T-helper 2 cell treated with Interferon-gamma antibody and Interleukin-4, amounts not matched to agents 5 μg/mL and 100 μg/mL, for 36 hours (primary cell): ENCODE data around the gene RABGAP1L.
"Not testable (repeated sequence)": the region's sequence is repeated elsewhere in the genome, so short reads cannot be mapped to it uniquely, and the experiment has no call there.

Experiments used
- DNase-seq: peaks from one replicate; pipeline ENCODE4 v3.0.0; 2021; ENCODE audit warnings: low spot score
- H3K27ac Mint-ChIP-seq: one replicate; pipeline ENCODE4 v1.8.0; 2021; ENCODE audit warnings: mild to moderate bottlenecking, mixed read lengths
- H3K27me3 Mint-ChIP-seq: one replicate; pipeline ENCODE4 v1.8.0; 2021; ENCODE audit warnings: low read depth, mixed read lengths
- H3K36me3 Mint-ChIP-seq: one replicate; pipeline ENCODE4 v1.8.0; 2021; ENCODE audit warnings: low read depth, mixed read lengths
- H3K4me1 Mint-ChIP-seq: one replicate; pipeline ENCODE4 v1.8.0; 2021; ENCODE audit warnings: low read depth, mixed read lengths
- H3K4me3 Mint-ChIP-seq: one replicate; pipeline ENCODE4 v1.8.0; 2022; ENCODE audit warnings: mild to moderate bottlenecking, moderate library complexity, mixed read lengths
- H3K9me3 Mint-ChIP-seq: one replicate; pipeline ENCODE4 v1.8.0; 2021; ENCODE audit warnings: mixed read lengths

Gene RABGAP1L

GRCh38 chr1:174397261-174397660 is 237.9 kb downstream of the RABGAP1L start:
- no peak overlapping the region for H3K27ac Mint-ChIP-seq
- DNase-seq: no peak
- no peak overlapping the region for H3K4me3 Mint-ChIP-seq
- H3K27me3 Mint-ChIP-seq: no peaks in the 10 kb centered on the region
- H3K36me3 Mint-ChIP-seq: peaks cover 3% of the 10 kb centered on the region
- H3K4me1 Mint-ChIP-seq: peaks cover 4% of the 10 kb centered on the region
- H3K9me3 Mint-ChIP-seq: no peaks in the 10 kb centered on the region

GRCh38 chr1:174398246-174398645 is 238.9 kb downstream of the RABGAP1L start:
- H3K27ac Mint-ChIP-seq: no peak overlapping the region
- H3K4me1 Mint-ChIP-seq: peaks cover 4% of the 10 kb centered on the region
- no peaks in the 10 kb centered on the region for H3K9me3 Mint-ChIP-seq
- H3K4me3 Mint-ChIP-seq: no peak overlapping the region
- no peak for DNase-seq
- H3K27me3 Mint-ChIP-seq: no peaks in the 10 kb centered on the region
- peaks cover 2% of the 10 kb centered on the region for H3K36me3 Mint-ChIP-seq

- Mint-ChIP-seq H3K4me1 (peaks cover 4% of the 10 kb centered on the region), H3K27ac (no peak overlapping the region), H3K9me3 (no peaks in the 10 kb centered on the region), H3K27me3 (no peaks in the 10 kb centered on the region), H3K4me3 (no peak overlapping the region), H3K36me3 (no peaks in the 10 kb centered on the region)
- DNase-seq: no peak
Measured at GRCh38 chr1:174399211-174399610, 239.9 kb downstream of the RABGAP1L start.

GRCh38 chr1:174401075-174401474 is 241.8 kb downstream of the RABGAP1L start:
- no peaks in the 10 kb centered on the region for H3K36me3 Mint-ChIP-seq
- peaks cover 4% of the 10 kb centered on the region for H3K4me1 Mint-ChIP-seq
- no peak for DNase-seq
- H3K4me3 Mint-ChIP-seq: no peak overlapping the region
- no peaks in the 10 kb centered on the region for H3K9me3 Mint-ChIP-seq
- no peak overlapping the region for H3K27ac Mint-ChIP-seq
- H3K27me3 Mint-ChIP-seq: no peaks in the 10 kb centered on the region

GRCh38 chr1:174405219-174405618 is 245.9 kb downstream of the RABGAP1L start:
- H3K4me3 Mint-ChIP-seq: no peak overlapping the region
- no peaks in the 10 kb centered on the region for H3K27me3 Mint-ChIP-seq
- H3K9me3 Mint-ChIP-seq: no peaks in the 10 kb centered on the region

GRCh38 chr1:174406421-174406820 is 247.1 kb downstream of the RABGAP1L start:
- no peaks in the 10 kb centered on the region for H3K36me3 Mint-ChIP-seq
- DNase-seq: no peak
- no peak overlapping the region for H3K4me3 Mint-ChIP-seq
- no peak overlapping the region for H3K27ac Mint-ChIP-seq
- H3K4me1 Mint-ChIP-seq: no peaks in the 10 kb centered on the region
- no peaks in the 10 kb centered on the region for H3K9me3 Mint-ChIP-seq
- H3K27me3 Mint-ChIP-seq: no peaks in the 10 kb centered on the region

More at GRCh38 chr1:174405219-174405618, 245.9 kb downstream of the RABGAP1L start:
- H3K4me1 Mint-ChIP-seq: no peaks in the 10 kb centered on the region
- no peak for DNase-seq
- H3K36me3 Mint-ChIP-seq: no peaks in the 10 kb centered on the region
- H3K27ac Mint-ChIP-seq: no peak overlapping the region

- Mint-ChIP-seq H3K4me3 (no peak overlapping the region), H3K4me1 (no peaks in the 10 kb centered on the region), H3K27me3 (no peaks in the 10 kb centered on the region), H3K27ac (no peak overlapping the region), H3K9me3 (no peaks in the 10 kb centered on the region), H3K36me3 (no peaks in the 10 kb centered on the region)
- no peak for DNase-seq
Measured at GRCh38 chr1:174407665-174408064, 248.3 kb downstream of the RABGAP1L start.

GRCh38 chr1:174408146-174408545 is 248.8 kb downstream of the RABGAP1L start:
- no peak overlapping the region for H3K4me3 Mint-ChIP-seq
- H3K36me3 Mint-ChIP-seq: no peaks in the 10 kb centered on the region
- peaks cover 2% of the 10 kb centered on the region for H3K4me1 Mint-ChIP-seq
- H3K27me3 Mint-ChIP-seq: no peaks in the 10 kb centered on the region
- DNase-seq: no peak
- H3K27ac Mint-ChIP-seq: no peak overlapping the region
- H3K9me3 Mint-ChIP-seq: no peaks in the 10 kb centered on the region

- DNase-seq, H3K9me3 Mint-ChIP-seq, H3K36me3 Mint-ChIP-seq, H3K27me3 Mint-ChIP-seq, H3K27ac Mint-ChIP-seq, H3K4me1 Mint-ChIP-seq, H3K4me3 Mint-ChIP-seq: not testable (repeated sequence)
Measured at GRCh38 chr1:174409801-174410200, 250.5 kb downstream of the RABGAP1L start.

- Mint-ChIP-seq H3K4me3 (no peak overlapping the region), H3K36me3 (peaks cover 1% of the 10 kb centered on the region), H3K4me1 (peaks cover 8% of the 10 kb centered on the region), H3K27me3 (no peaks in the 10 kb centered on the region), H3K27ac (no peak overlapping the region), H3K9me3 (no peaks in the 10 kb centered on the region)
- no peak for DNase-seq
Measured at GRCh38 chr1:174413632-174414031, 254.3 kb downstream of the RABGAP1L start.

- peak overlapping the region; percentile 49 for H3K4me3 Mint-ChIP-seq
Measured at GRCh38 chr1:174414203-174414602, 254.9 kb downstream of the RABGAP1L start.

GRCh38 chr1:174415506-174415905 is 256.2 kb downstream of the RABGAP1L start:
- H3K36me3 Mint-ChIP-seq: peaks cover 1% of the 10 kb centered on the region
- H3K27me3 Mint-ChIP-seq: no peaks in the 10 kb centered on the region
- H3K4me1 Mint-ChIP-seq: peaks cover 8% of the 10 kb centered on the region
- H3K4me3 Mint-ChIP-seq: no peak overlapping the region
- H3K9me3 Mint-ChIP-seq: no peaks in the 10 kb centered on the region
- DNase-seq: no peak
- H3K27ac Mint-ChIP-seq: no peak overlapping the region

More at GRCh38 chr1:174414203-174414602, 254.9 kb downstream of the RABGAP1L start:
- H3K4me1 Mint-ChIP-seq: peaks cover 8% of the 10 kb centered on the region
- H3K27ac Mint-ChIP-seq: no peak overlapping the region
- peaks cover 1% of the 10 kb centered on the region for H3K36me3 Mint-ChIP-seq
- H3K9me3 Mint-ChIP-seq: no peaks in the 10 kb centered on the region
- H3K27me3 Mint-ChIP-seq: no peaks in the 10 kb centered on the region
- no peak for DNase-seq

- no peak for DNase-seq
- Mint-ChIP-seq H3K4me3 (no peak overlapping the region), H3K27me3 (no peaks in the 10 kb centered on the region), H3K27ac (no peak overlapping the region), H3K4me1 (peaks cover 6% of the 10 kb centered on the region), H3K9me3 (no peaks in the 10 kb centered on the region), H3K36me3 (peaks cover 1% of the 10 kb centered on the region)
Measured at GRCh38 chr1:174417921-174418320, 258.6 kb downstream of the RABGAP1L start.

GRCh38 chr1:174425121-174425520 is 265.8 kb downstream of the RABGAP1L start:
- DNase-seq: no peak
- Mint-ChIP-seq H3K27me3 (no peaks in the 10 kb centered on the region), H3K4me1 (no peaks in the 10 kb centered on the region), H3K9me3 (no peaks in the 10 kb centered on the region), H3K4me3 (no peak overlapping the region), H3K36me3 (no peaks in the 10 kb centered on the region), H3K27ac (no peak overlapping the region)

- Mint-ChIP-seq H3K4me3 (no peak overlapping the region), H3K27ac (no peak overlapping the region), H3K4me1 (no peaks in the 10 kb centered on the region), H3K36me3 (no peaks in the 10 kb centered on the region), H3K27me3 (no peaks in the 10 kb centered on the region), H3K9me3 (no peaks in the 10 kb centered on the region)
- DNase-seq: no peak
Measured at GRCh38 chr1:174426153-174426552, 266.8 kb downstream of the RABGAP1L start.
